Omental fat pad (tissue), 4 donors: ENCODE data around the gene HSP90AB1. TPM values are rescaled to one million over a fixed set of nuclear protein-coding genes. Genes with fewer than 3 reads are reported as not detected.

Experiments used
- ATAC-seq: fragments of 150-250 bp; one replicate; pipeline ENCODE4 v1.9.1; 2016; ENCODE audit warnings: mild to moderate bottlenecking, moderate library complexity; ENCODE audit not compliant: low FRiP score
- DNase-seq: peaks from one replicate; pipeline ENCODE4 v3.0.0-alpha.2; 2019; ENCODE audit warnings: low spot score
- total RNA-seq, 4 donors: library from RNA; depleted of rRNA; stranded (reverse); fragments of >200 nt; gene quantifications; one replicate each; pipeline ENCODE4 v1.1.0, GENCODE V29; 2016
- TF ChIP-seq, protein P1 (sequence below), 3 donors: fragments of 450-650 bp; IDR thresholded peaks; one replicate each; pipeline ENCODE4 v1.5.1; 2016 to 2017; ENCODE audit warnings: antibody characterized with exemption in 3 of 3, mild to moderate bottlenecking in 3 of 3, moderate library complexity in 2 of 3

The HSP90AB1 gene
- total RNA-seq, 4 donors from 2014 or later, result 553 to 1,198 (median 846) TPM

DNA sequence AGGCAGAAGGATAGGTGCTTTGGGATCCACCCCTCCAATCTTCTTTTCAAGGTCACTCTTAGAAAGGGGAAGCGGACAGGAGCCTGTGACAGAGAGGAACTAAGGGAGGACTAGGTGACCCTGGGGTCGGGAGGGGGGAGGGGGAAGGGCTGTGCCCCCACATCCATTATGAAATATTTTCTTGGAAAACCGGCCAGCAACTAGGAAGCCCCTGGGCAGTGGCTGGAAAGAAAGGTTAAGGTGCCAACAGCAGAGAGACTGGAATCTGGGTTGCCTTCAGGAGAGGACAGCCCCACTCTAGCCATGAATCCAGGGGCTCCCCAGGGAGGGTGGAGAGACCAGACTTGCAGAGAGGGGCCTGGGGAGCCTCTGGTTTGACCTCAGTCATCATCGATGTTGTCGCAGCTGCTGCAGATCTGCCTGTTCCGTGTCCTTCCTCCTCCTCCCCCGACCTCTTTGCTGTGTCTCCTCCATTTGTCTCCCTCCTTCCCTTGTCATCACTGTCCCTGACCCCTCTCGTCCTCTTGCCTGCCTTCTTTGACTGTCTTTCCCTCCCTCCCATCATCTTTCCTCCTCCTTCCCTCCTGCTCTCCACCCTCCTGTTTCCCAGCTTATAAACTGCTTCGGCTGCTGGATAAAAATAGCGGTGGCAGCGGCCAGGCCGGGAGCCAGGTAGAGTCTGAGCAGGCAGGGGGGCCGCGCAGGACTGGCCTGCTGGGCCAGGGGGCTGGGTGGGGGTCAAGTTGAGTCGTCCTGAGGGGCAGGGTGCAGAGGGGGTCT is 20.3 kb upstream of the HSP90AB1 start:
- DNase-seq (no peak), ATAC-seq (no peak)
- TF ChIP-seq, protein P1, sequence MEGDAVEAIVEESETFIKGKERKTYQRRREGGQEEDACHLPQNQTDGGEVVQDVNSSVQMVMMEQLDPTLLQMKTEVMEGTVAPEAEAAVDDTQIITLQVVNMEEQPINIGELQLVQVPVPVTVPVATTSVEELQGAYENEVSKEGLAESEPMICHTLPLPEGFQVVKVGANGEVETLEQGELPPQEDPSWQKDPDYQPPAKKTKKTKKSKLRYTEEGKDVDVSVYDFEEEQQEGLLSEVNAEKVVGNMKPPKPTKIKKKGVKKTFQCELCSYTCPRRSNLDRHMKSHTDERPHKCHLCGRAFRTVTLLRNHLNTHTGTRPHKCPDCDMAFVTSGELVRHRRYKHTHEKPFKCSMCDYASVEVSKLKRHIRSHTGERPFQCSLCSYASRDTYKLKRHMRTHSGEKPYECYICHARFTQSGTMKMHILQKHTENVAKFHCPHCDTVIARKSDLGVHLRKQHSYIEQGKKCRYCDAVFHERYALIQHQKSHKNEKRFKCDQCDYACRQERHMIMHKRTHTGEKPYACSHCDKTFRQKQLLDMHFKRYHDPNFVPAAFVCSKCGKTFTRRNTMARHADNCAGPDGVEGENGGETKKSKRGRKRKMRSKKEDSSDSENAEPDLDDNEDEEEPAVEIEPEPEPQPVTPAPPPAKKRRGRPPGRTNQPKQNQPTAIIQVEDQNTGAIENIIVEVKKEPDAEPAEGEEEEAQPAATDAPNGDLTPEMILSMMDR (IDR thresholded peaks at IDR 0.05), result no peak

DNA sequence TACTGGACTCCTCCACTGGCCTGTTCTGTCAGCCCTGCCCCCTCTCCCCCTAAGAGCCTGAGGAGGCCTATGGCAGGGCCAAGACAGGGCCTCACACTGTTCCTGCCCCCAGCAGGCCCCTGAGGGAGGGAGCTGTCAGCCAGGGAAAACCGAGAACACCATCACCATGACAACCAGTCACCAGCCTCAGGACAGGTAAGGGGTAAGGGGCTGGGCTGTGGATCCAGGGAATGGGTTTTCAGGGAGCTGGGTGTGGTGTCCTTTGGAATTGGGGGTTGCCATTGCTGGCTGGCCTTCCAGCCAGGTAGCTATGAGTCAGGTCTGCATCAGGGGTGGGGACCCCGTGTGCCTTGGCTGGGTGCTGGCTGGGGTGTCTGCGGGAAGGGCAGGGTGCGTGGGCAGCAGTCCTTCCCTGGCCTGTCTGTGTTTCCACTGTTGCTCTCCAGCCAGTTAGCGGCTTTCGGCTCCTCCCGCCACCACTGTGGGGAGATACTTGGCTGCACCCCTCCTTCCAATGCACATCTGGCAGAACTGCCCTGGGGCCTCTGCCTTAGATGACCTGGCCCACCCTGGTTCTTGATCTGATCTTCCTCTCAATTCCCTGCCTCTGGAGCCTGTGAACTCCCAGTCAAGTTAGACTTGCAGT is 19.6 kb upstream of the HSP90AB1 start:
- TF ChIP-seq, protein P1 (IDR thresholded peaks at IDR 0.05), result no peak
- ATAC-seq (no peak), DNase-seq (no peak)

DNA sequence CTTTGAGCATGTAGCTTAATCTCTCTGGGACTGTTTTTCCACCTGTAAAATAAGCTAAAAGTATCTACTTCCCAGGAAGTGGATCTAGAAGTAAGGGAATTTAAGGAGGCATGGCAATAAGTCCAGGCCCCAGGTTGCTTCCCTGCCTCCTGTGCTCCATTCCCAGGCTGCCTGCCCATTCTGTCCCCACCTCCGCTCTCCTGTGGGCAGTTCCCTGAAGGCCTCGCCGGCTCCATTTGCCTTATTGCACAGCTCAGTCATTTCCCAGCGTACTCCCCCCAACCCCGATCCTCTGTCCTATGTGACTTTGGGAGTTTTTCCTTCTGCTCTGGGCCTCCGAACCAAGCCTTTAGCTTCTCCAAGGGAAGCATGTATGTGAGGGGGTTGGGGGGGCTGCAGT is 18.9 kb upstream of the HSP90AB1 start:
- ATAC-seq (no peak), DNase-seq (no peak)
- TF ChIP-seq, protein P1 (IDR thresholded peaks at IDR 0.05), result no peak

DNA sequence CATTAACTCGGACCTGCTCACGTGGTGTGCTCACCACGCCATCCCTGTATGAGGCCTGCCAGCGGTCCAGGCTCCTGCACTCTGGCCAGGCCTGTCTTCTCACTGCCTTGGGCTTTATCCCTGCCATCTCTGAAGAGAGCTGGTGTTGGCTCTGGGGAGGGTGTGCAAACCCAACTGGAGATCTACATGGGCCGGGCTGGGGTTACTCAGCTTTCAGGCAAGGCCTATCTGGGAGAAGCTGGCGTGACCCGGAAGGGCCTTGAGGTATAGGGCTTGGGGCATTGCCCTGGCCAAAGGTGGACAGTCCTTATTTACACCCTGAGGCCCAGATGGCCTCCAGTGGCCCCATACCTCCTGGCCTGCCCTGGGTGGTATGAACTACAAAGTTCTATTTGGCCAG is 18.5 kb upstream of the HSP90AB1 start:
- DNase-seq (no peak), ATAC-seq (no peak)
- TF ChIP-seq, protein P1 (IDR thresholded peaks at IDR 0.05), result no peak

DNA sequence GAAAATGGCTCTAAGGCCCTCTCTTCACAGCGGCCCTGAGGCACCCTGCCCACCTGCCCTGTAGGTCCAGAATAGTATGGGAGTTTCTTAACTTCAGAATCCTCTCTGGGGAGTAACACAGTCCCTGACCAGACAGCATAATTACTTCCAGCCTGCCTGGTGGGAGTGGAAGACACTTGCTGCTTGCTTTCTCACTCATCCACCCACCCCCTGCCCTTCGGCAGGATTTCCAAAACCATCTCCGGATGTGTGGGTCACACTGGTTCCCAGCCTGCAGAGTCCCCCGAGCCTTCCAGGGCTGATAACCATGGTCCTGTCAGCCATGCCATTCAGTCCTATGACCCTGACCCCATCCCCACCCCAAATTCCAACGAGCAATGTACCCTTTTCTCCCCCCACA is 18.1 kb upstream of the HSP90AB1 start:
- DNase-seq, result no peak

DNA sequence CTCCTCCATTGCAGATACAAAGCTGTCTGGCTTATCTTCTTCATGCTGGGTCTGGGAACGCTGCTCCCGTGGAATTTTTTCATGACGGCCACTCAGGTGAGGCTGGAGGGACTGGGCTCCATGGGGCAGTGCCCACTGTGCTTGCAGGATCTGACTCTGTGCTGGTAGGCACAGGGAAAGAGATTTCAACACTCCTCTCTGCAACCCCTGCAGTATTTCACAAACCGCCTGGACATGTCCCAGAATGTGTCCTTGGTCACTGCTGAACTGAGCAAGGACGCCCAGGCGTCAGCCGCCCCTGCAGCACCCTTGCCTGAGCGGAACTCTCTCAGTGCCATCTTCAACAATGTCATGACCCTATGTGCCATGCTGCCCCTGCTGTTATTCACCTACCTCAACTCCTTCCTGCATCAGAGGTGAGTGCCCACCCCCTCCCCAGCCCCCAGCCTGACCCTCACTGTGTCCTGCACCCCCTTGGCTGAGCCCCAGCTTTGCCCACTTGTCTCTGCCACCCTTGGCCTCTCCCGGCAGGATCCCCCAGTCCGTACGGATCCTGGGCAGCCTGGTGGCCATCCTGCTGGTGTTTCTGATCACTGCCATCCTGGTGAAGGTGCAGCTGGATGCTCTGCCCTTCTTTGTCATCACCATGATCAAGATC is 17.4 kb upstream of the HSP90AB1 start:
- TF ChIP-seq, protein P1 (IDR thresholded peaks at IDR 0.05), result no peak
- no peak for DNase-seq
- ATAC-seq, result no peak

More for the DNA sequence above, 18.1 kb upstream of the HSP90AB1 start:
- TF ChIP-seq, protein P1 (IDR thresholded peaks at IDR 0.05), result no peak
- ATAC-seq, result no peak
